ENCODE measurements around the gene PHC2.

PHC2 gene

DNA sequence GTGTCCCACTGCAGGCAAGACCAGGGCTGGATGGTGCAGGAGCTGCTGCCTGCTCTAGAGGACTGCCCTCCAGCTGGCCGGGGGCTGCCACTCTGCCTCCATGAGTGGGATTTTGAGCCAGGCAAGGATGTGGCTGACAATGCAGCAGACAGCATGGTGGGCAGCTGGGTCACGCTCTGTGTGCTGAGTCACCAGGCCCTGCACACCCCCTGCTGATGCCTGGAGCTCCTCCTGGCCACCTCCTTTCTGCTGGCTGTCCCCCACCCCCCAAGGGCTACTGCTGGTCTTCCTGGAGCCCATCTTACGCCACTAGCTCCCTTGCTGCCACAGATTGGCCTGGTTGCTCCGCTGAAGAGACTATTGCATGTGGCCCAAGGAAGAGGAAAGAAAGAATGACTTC is 37.6 kb upstream of the PHC2 start:
- no peak overlapping the region for H3K14ac ChIP-seq (ENCODE audit: low read length)
- no peak overlapping the region for H2BK120ac ChIP-seq (ENCODE audit: insufficient read depth, low read length, poor library complexity)
- peaks cover 0 to 8% of the 10 kb centered on the region in 2 experiments for H3K4me1 ChIP-seq (ENCODE audit: control insufficient read depth in 1 of 2, insufficient read depth in 2 of 2, low read length in 2 of 2)
- no peak overlapping the region for H3K23ac ChIP-seq (ENCODE audit: low read length)
- no CpG with 5 or more reads among the region's 4 CpGs for WGBS (ENCODE audit: extremely low coverage, insufficient coverage, insufficient read length)
- H3K79me1 ChIP-seq (ENCODE audit: low read length) = peaks cover 3% of the 10 kb centered on the region
- DNase-seq = no peak
- H2AK5ac ChIP-seq (ENCODE audit: low read length) = no peak overlapping the region
- no peak overlapping the region for H3K4me2 ChIP-seq (ENCODE audit: low read length)
- H3K4ac ChIP-seq (ENCODE audit: low read depth, low read length) = no peak overlapping the region
- H3K9ac ChIP-seq (ENCODE audit: low read length) = no peak overlapping the region
- no peak overlapping the region for H2BK5ac ChIP-seq (ENCODE audit: low read depth, low read length, poor library complexity)
- no peak overlapping the region for H3K18ac ChIP-seq (ENCODE audit: low read length)
- no peaks in the 10 kb centered on the region for H3K9me3 ChIP-seq (ENCODE audit: insufficient read depth, low read depth, low read length)
- H3K27ac ChIP-seq (ENCODE audit: low read depth, low read length) = no peak overlapping the region
- no peak overlapping the region for H4K12ac ChIP-seq (ENCODE audit: low read depth, low read length)
- H3K36me3 ChIP-seq (ENCODE audit: control insufficient read depth in 1 of 2, insufficient read depth in 2 of 2, low read length in 2 of 2) = no peaks in the 10 kb centered on the region
- no peak overlapping the region for H3K4me3 ChIP-seq (ENCODE audit: low read depth, low read length)
- H3K79me2 ChIP-seq (ENCODE audit: control insufficient read depth, insufficient read depth, low read length, poor library complexity) = no peaks in the 10 kb centered on the region
- H2AFZ ChIP-seq (ENCODE audit: insufficient read depth, low read length, poor library complexity) = no peak overlapping the region
- no peak overlapping the region for H4K8ac ChIP-seq (ENCODE audit: low read depth, low read length)
- no peak overlapping the region for H4K91ac ChIP-seq (ENCODE audit: low read depth, low read length)
- no peak overlapping the region for H2BK12ac ChIP-seq (ENCODE audit: low read length)
- H3K27me3 ChIP-seq (ENCODE audit: insufficient read depth, low read length) = no peaks in the 10 kb centered on the region

DNA sequence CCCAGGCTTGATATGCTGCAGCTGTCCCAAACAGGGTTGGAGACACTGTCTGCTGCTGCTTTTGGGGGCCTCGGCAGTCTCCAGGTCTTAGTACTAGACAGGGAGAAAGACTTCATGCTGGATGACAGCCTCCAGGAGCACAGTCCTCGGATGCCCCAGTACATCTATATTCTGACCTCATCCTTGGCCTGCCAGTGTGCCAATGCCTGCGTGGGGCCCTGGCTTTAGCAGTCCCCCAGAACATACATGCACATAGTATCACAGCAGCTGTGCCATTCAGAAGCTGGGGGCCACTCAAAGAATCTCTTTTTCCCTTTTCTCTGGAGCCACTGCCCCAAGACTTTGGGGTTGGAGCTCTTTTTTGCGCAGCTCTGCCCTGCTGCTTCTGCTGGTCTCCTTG is 37.1 kb upstream of the PHC2 start:
- H3K79me2 ChIP-seq (ENCODE audit: control insufficient read depth, insufficient read depth, low read length, poor library complexity) = no peaks in the 10 kb centered on the region
- H3K18ac ChIP-seq (ENCODE audit: low read length) = no peak overlapping the region
- H2AFZ ChIP-seq (ENCODE audit: insufficient read depth, low read length, poor library complexity) = no peak overlapping the region
- no peaks in the 10 kb centered on the region for H3K36me3 ChIP-seq (ENCODE audit: control insufficient read depth in 1 of 2, insufficient read depth in 2 of 2, low read length in 2 of 2)
- no peaks in the 10 kb centered on the region for H3K9me3 ChIP-seq (ENCODE audit: insufficient read depth, low read depth, low read length)
- no peak for DNase-seq
- H3K4me1 ChIP-seq (ENCODE audit: control insufficient read depth in 1 of 2, insufficient read depth in 2 of 2, low read length in 2 of 2) = peaks cover 0 to 4% of the 10 kb centered on the region in 2 experiments
- H2AK5ac ChIP-seq (ENCODE audit: low read length) = no peak overlapping the region
- no peak overlapping the region for H3K27ac ChIP-seq (ENCODE audit: low read depth, low read length)
- peaks cover 3% of the 10 kb centered on the region for H3K79me1 ChIP-seq (ENCODE audit: low read length)
- H3K4ac ChIP-seq (ENCODE audit: low read depth, low read length) = no peak overlapping the region
- no peak overlapping the region for H3K14ac ChIP-seq (ENCODE audit: low read length)
- H3K23ac ChIP-seq (ENCODE audit: low read length) = no peak overlapping the region
- no peak overlapping the region for H4K91ac ChIP-seq (ENCODE audit: low read depth, low read length)
- WGBS (ENCODE audit: extremely low coverage, insufficient coverage, insufficient read length) = no CpG with 5 or more reads among the region's 4 CpGs
- H2BK5ac ChIP-seq (ENCODE audit: low read depth, low read length, poor library complexity) = no peak overlapping the region
- H3K9ac ChIP-seq (ENCODE audit: low read length) = no peak overlapping the region
- no peaks in the 10 kb centered on the region for H3K27me3 ChIP-seq (ENCODE audit: insufficient read depth, low read length)
- no peak overlapping the region for H3K4me3 ChIP-seq (ENCODE audit: low read depth, low read length)
- H3K4me2 ChIP-seq (ENCODE audit: low read length) = no peak overlapping the region
- H4K8ac ChIP-seq (ENCODE audit: low read depth, low read length) = no peak overlapping the region
- no peak overlapping the region for H4K12ac ChIP-seq (ENCODE audit: low read depth, low read length)
- no peak overlapping the region for H2BK120ac ChIP-seq (ENCODE audit: insufficient read depth, low read length, poor library complexity)
- H2BK12ac ChIP-seq (ENCODE audit: low read length) = no peak overlapping the region

GRCh38 chr1:33466159-33466558 is 35.3 kb upstream of the PHC2 start:
- Histone ChIP-seq H3K4me3 (ENCODE audit: low read depth, low read length) (no peak overlapping the region), H3K18ac (ENCODE audit: low read length) (no peak overlapping the region), H3K4ac (ENCODE audit: low read depth, low read length) (no peak overlapping the region), H3K23ac (ENCODE audit: low read length) (no peak overlapping the region), H3K9ac (ENCODE audit: low read length) (no peak overlapping the region), H3K4me2 (ENCODE audit: low read length) (no peak overlapping the region), H3K4me1 (ENCODE audit: control insufficient read depth in 1 of 2, insufficient read depth in 2 of 2, low read length in 2 of 2) (no peaks in the 10 kb centered on the region), H3K79me2 (ENCODE audit: control insufficient read depth, insufficient read depth, low read length, poor library complexity) (no peaks in the 10 kb centered on the region), H4K12ac (ENCODE audit: low read depth, low read length) (no peak overlapping the region), H4K8ac (ENCODE audit: low read depth, low read length) (no peak overlapping the region), H3K36me3 (ENCODE audit: control insufficient read depth in 1 of 2, insufficient read depth in 2 of 2, low read length in 2 of 2) (no peaks in the 10 kb centered on the region), H3K27ac (ENCODE audit: low read depth, low read length) (no peak overlapping the region), H3K79me1 (ENCODE audit: low read length) (no peaks in the 10 kb centered on the region), H3K14ac (ENCODE audit: low read length) (no peak overlapping the region), H2BK5ac (ENCODE audit: low read depth, low read length, poor library complexity) (no peak overlapping the region), H3K27me3 (ENCODE audit: insufficient read depth, low read length) (no peaks in the 10 kb centered on the region), H2BK120ac (ENCODE audit: insufficient read depth, low read length, poor library complexity) (no peak overlapping the region), H4K91ac (ENCODE audit: low read depth, low read length) (no peak overlapping the region), H2AFZ (ENCODE audit: insufficient read depth, low read length, poor library complexity) (no peak overlapping the region), H2AK5ac (ENCODE audit: low read length) (no peak overlapping the region), H3K9me3 (ENCODE audit: insufficient read depth, low read depth, low read length) (no peaks in the 10 kb centered on the region), H2BK12ac (ENCODE audit: low read length) (no peak overlapping the region)
- no peak for DNase-seq
- no CpG with 5 or more reads among the region's 6 CpGs for WGBS (ENCODE audit: extremely low coverage, insufficient coverage, insufficient read length)

DNA sequence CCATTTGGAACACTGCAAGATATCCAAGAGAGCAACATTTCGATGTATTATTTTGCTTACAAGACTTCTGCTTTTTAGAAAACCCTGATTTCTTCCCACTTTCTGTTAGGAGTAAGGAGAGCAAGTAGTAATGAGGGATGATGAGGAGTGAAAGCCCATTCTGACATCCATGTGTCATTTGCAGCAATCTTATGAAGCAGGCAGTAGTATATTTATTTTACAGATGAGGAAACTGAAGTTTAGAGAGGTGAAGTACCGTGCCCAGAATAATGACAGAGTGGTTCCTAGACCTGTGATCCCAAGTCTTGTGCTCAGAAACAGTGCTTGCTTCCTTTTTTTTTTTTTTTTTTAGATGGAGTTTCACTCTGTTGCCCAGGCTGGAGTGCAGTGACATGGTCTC is 34.4 kb upstream of the PHC2 start:
- H3K4me1 ChIP-seq (ENCODE audit: control insufficient read depth in 1 of 2, insufficient read depth in 2 of 2, low read length in 2 of 2) = no peaks in the 10 kb centered on the region
- no CpG with 5 or more reads among the region's 2 CpGs for WGBS (ENCODE audit: extremely low coverage, insufficient coverage, insufficient read length)
- H2AK5ac ChIP-seq (ENCODE audit: low read length) = no peak overlapping the region
- H3K14ac ChIP-seq (ENCODE audit: low read length) = no peak overlapping the region
- H4K91ac ChIP-seq (ENCODE audit: low read depth, low read length) = no peak overlapping the region
- no peak overlapping the region for H2AFZ ChIP-seq (ENCODE audit: insufficient read depth, low read length, poor library complexity)
- DNase-seq = no peak
- no peak overlapping the region for H3K4ac ChIP-seq (ENCODE audit: low read depth, low read length)
- no peak overlapping the region for H3K23ac ChIP-seq (ENCODE audit: low read length)
- H3K79me1 ChIP-seq (ENCODE audit: low read length) = no peaks in the 10 kb centered on the region
- no peaks in the 10 kb centered on the region for H3K79me2 ChIP-seq (ENCODE audit: control insufficient read depth, insufficient read depth, low read length, poor library complexity)
- H2BK12ac ChIP-seq (ENCODE audit: low read length) = no peak overlapping the region
- H3K4me3 ChIP-seq (ENCODE audit: low read depth, low read length) = no peak overlapping the region
- H3K9me3 ChIP-seq (ENCODE audit: insufficient read depth, low read depth, low read length) = no peaks in the 10 kb centered on the region
- no peak overlapping the region for H3K4me2 ChIP-seq (ENCODE audit: low read length)
- H3K36me3 ChIP-seq (ENCODE audit: control insufficient read depth in 1 of 2, insufficient read depth in 2 of 2, low read length in 2 of 2) = no peaks in the 10 kb centered on the region
- no peak overlapping the region for H3K18ac ChIP-seq (ENCODE audit: low read length)
- H4K8ac ChIP-seq (ENCODE audit: low read depth, low read length) = no peak overlapping the region
- no peaks in the 10 kb centered on the region for H3K27me3 ChIP-seq (ENCODE audit: insufficient read depth, low read length)
- no peak overlapping the region for H2BK120ac ChIP-seq (ENCODE audit: insufficient read depth, low read length, poor library complexity)
- H4K12ac ChIP-seq (ENCODE audit: low read depth, low read length) = no peak overlapping the region
- H2BK5ac ChIP-seq (ENCODE audit: low read depth, low read length, poor library complexity) = no peak overlapping the region
- no peak overlapping the region for H3K27ac ChIP-seq (ENCODE audit: low read depth, low read length)
- H3K9ac ChIP-seq (ENCODE audit: low read length) = no peak overlapping the region

Measured in trophoblast cell (in vitro differentiated cells and primary cell).